ENCODE measurements around the gene SRGAP2B.
"Not testable (repeated sequence)": the region's sequence is repeated elsewhere in the genome, so short reads cannot be mapped to it uniquely, and the experiment has no call there.

Gene SRGAP2B

DNA sequence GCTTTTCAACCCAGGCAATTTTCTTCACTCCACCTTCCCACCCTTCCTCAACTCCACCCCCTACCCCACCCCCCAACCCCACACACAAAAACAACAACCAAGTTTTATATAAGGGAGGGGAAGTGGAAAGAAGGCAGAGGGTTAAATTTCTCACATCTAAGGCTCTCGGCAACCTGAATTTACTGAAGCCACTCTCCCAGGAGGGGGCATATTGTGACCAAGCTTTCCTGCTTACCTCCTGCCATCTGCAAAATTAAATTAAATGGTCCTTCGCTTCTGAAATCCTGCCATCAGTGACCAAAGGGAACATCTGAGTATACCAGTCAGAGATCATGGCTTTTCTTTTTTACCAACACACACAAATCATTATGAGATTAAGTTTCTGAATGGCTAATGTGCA, 72.9 kb downstream of the SRGAP2B start:
- not testable (repeated sequence) for ATAC-seq, DNase-seq, H3K9me3 Mint-ChIP-seq, H3K4me1 Mint-ChIP-seq, H3K27ac Mint-ChIP-seq, H3K27me3 Mint-ChIP-seq, H3K4me3 Mint-ChIP-seq

DNA sequence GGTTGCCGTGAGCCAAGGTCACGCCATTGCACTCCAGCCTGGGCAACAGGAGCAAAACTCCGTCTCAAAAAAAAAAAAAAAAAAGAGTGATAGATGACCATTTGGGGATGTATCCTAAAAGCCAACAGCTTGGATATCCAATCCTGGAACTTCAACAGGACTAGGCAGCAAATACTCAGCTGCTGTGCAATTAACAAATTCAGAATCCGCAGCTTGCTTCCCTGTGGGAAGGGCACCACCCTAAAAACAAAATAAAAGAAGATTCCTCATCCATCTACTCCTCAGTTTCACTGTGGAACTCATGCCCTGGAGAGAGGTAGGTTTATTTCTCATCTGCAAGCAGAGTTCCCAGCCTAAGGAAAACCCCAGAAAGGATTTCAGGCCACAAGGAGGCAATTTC, 73.4 kb downstream of the SRGAP2B start:
- H3K4me3 Mint-ChIP-seq, H3K27me3 Mint-ChIP-seq, H3K9me3 Mint-ChIP-seq, ATAC-seq, H3K4me1 Mint-ChIP-seq, DNase-seq, H3K27ac Mint-ChIP-seq: not testable (repeated sequence)

DNA sequence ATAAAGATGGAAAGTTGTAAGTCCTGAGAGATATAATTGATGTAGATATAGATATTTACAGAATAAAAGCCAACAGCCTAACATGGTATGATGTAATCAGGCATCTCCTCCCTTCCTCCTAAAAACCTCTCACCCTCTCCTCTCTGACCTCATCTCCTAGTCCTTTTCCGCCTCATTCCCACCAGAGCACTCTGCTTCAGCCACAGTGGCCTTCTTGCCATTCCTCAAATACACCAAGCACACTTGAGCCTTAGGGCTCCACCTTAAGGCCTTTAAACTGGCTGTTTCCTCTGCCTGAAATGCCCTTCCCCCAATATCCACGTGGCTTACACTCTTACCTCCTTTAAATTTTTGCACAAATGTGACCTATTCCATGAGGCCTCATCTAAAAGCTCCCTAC, 75.4 kb downstream of the SRGAP2B start:
- H3K27ac Mint-ChIP-seq, H3K4me3 Mint-ChIP-seq: not testable (repeated sequence)

DNA sequence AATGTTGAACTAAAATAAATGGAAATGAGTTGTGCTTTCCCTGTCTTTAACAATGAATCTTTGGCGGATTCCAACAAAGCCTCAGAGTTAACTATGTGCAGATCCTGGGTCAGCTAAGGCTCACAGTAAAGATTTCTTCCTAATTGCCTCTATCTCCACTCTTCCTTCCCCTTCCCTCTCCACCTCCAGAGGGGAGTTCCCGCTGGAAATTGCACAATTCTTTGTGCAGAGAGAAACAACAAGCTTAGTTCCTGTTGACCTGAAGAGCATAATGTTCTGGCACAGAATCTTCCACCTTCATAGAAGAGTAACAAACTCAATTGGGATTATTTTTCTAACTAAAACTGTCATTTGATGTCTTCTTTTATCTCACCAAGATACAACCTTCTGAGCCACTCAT, 77.4 kb downstream of the SRGAP2B start:
- H3K27ac Mint-ChIP-seq, H3K4me1 Mint-ChIP-seq, DNase-seq, ATAC-seq, H3K4me3 Mint-ChIP-seq, H3K27me3 Mint-ChIP-seq, H3K9me3 Mint-ChIP-seq: not testable (repeated sequence)

More for the DNA sequence above, 75.4 kb downstream of the SRGAP2B start:
- not testable (repeated sequence) for H3K4me1 Mint-ChIP-seq, DNase-seq, H3K27me3 Mint-ChIP-seq, H3K9me3 Mint-ChIP-seq, ATAC-seq

DNA sequence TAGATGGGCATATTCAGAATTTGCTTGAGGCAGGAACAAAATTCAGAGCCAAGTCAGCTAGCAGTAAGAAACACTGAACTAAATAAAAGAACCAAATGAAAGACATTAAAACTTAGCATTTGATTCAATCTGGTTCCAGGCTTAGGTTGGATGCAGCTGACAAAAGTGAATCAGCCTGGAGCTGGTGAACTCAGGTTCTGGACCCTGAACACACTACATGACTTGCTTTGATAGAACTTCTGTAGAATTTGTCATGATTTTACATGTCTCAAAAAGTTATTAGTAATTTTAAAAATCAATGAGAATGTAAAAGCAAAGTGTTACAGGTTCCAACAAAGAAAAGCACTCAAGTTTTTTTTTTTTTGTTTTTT, 78.7 kb downstream of the SRGAP2B start:
- not testable (repeated sequence) for H3K4me3 Mint-ChIP-seq, H3K27ac Mint-ChIP-seq

DNA sequence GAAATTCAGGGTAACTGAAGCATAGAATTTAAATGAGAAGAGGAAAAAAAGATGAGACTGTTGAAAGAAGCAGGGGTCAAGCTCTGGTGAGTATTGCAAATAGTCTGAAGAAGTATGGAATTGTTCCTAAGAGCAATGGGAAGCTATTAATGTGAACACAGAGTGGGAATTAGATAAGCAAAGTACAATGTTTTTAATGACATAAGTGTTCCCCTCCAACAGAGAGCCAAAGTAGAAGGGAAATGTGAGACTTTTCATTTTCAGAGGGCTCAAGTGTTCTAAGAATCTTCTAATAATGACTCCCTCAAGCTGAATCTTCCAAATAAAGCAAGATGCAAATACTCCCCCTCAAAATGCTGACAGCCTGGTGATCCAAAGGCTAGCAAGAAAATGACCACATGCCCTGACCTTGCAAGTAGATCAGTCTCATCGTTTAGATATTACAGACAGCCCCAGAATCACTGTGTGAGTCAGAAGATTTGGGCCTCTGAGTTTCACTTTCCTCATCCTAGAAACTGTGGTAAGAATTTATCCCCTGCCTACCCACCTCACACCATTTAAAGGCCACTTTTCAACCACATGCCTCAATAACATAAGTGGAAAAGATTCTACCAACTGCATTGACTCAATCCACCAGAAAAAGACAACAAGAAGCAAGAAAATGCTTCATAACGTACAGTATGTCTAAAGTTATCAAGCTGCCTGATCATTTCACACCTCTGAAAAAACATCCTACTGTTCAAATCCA, 79.2 kb downstream of the SRGAP2B start:
- DNase-seq, H3K9me3 Mint-ChIP-seq, H3K4me1 Mint-ChIP-seq, H3K27me3 Mint-ChIP-seq, H3K27ac Mint-ChIP-seq: not testable (repeated sequence)
- ATAC-seq = peak; percentile 98
- peak overlapping the region in 1 of 2 donors; percentile 22 for H3K4me3 Mint-ChIP-seq

More for the DNA sequence above, 78.7 kb downstream of the SRGAP2B start:
- H3K4me1 Mint-ChIP-seq, DNase-seq, H3K9me3 Mint-ChIP-seq, H3K27me3 Mint-ChIP-seq: not testable (repeated sequence)
- peak; percentile 29 for ATAC-seq

DNA sequence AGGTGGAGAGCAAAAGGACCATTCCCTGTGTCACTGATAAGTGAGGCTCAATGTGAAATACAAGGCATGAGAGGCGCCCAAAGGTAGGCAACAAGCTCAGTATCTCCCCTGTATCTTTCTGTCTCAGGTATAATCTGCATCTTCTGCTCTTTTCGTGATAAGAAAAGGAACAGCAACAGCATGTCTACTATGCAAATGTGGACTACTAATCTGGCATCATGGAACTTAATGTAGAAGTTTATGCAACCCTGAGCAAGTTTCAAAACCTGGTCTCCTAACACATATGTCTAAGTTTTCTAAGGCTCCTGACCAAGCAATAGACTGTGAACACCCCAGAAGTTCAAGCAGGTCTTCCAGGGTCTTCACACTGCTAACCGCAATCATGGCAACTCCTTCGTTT, 81.8 kb downstream of the SRGAP2B start:
- H3K9me3 Mint-ChIP-seq, H3K27ac Mint-ChIP-seq, ATAC-seq, H3K4me3 Mint-ChIP-seq, H3K4me1 Mint-ChIP-seq, H3K27me3 Mint-ChIP-seq, DNase-seq: not testable (repeated sequence)

DNA sequence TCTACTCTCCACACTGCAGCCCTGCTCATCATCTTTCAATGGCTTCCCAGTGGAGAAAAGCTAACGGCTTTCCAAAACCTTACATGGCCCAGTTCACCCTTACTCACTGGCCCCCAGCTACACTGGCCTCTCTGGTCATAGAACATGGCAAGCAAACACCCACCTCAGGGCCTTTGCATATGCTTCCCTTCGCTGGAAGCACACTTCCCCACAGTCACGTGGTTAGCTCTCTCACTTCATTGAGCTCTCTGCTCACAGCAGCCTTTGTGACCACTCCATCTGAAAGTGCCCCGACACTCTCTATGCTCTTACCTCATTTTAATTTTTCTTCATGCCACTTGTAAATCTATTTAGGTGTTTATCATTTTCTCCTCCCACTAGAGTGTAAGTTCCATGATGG, 83.3 kb downstream of the SRGAP2B start:
- H3K27me3 Mint-ChIP-seq, H3K27ac Mint-ChIP-seq, H3K9me3 Mint-ChIP-seq, H3K4me3 Mint-ChIP-seq, DNase-seq, ATAC-seq, H3K4me1 Mint-ChIP-seq: not testable (repeated sequence)

DNA sequence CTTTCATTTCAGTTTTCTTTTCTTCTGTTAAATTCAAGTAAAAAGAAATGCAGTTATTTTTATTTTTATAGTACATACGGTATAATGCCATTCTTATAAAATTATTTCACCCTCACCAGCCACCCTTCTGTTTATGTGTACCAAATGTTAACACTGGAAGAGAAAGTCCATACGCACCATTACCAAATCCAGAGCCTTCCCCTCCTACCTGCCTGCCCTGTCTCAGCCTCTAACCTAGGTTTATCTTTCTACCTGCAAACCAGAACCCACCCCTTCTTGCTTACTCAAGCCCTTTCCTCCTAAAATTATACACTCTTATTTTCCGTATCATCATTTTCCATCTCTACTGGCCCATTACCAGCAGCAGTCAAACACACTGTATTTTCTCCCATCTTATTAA, 84.5 kb downstream of the SRGAP2B start:
- H3K4me1 Mint-ChIP-seq, H3K4me3 Mint-ChIP-seq, H3K27me3 Mint-ChIP-seq, DNase-seq, H3K9me3 Mint-ChIP-seq, H3K27ac Mint-ChIP-seq, ATAC-seq: not testable (repeated sequence)

DNA sequence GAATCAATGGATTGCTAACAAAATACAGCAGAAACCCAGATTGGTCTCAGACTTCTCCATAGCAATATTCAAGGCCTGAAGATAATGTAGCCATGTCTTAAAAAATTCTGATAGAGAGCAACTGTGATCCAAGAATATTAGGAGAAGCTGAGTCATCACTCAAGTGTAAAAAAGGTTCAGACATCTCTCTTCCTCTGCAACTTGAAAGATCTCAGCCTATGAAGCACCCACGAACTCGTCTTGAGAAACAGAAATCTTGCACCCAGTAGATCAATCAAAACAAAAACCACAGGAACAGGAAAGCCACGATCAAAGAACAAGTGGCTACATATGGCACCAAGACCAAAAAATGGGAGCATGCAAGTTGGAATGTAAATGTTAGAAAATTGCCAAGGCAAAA, 85.2 kb downstream of the SRGAP2B start:
- not testable (repeated sequence) for H3K27me3 Mint-ChIP-seq, H3K9me3 Mint-ChIP-seq, DNase-seq, H3K4me1 Mint-ChIP-seq, H3K27ac Mint-ChIP-seq
- ATAC-seq = peak; percentile 58
- H3K4me3 Mint-ChIP-seq = peak overlapping the region in 1 of 2 donors; percentile 56

DNA sequence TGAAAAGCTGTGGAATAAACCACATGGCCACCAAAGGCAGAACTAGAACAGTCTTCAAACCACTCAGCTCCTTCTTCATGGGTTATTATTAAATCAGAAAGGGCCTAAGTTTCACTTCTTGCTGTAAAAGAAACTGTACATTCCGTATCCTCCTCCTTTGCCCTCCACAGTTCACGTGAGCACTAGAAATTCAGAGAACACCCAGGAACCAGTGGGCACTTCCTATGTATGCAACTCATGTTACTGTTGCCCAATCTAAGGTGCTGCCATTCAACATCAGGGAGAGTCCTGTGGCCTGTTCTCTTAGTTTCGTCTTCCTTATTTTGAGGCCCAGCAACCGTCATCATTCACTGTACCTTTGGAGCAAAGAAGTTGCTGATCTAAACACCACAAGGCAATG, 86.7 kb downstream of the SRGAP2B start:
- H3K27ac Mint-ChIP-seq, H3K4me3 Mint-ChIP-seq, H3K9me3 Mint-ChIP-seq, H3K4me1 Mint-ChIP-seq, H3K27me3 Mint-ChIP-seq, DNase-seq: not testable (repeated sequence)
- ATAC-seq = peak; percentile 78

DNA sequence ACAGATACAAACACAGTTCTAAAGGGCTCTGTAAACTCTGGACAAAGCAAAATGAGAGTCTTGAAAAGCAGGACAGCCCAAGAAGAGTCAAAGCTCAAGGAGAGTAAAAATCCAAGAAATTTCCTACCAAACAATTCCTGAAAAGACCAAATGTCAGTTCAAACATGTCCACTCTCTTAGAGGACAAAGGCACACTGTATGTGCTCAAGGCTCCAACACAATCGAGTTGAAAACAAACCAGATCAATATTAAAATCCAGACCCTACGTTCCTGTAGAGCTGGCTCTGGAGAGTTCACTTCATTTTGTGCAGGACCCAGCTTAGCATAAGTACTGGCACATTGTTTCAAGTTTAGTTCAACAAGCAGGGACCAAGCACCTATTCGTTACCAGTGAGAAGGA, 90.0 kb downstream of the SRGAP2B start:
- H3K4me1 Mint-ChIP-seq, H3K27me3 Mint-ChIP-seq, DNase-seq, H3K27ac Mint-ChIP-seq, H3K9me3 Mint-ChIP-seq, H3K4me3 Mint-ChIP-seq, ATAC-seq: not testable (repeated sequence)

DNA sequence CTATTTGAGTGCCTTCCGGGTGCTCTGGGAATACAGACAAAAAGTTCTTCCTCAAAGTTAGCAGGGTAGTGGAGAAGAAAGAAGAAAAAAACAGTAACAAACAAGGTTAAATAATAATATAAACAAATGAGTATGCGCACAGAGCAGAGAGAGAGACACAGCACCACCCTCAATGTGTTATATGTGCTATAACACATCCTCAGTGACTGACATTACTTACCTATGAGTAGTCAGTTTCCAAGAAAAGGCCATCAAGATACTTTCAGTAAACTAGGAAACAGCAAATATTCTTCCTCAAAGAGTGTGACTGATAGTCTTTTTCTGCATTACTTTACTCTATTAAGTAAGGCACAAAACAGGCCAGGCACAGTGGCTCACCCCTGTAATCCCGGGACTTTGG, 93.7 kb downstream of the SRGAP2B start:
- H3K27ac Mint-ChIP-seq, ATAC-seq, H3K4me1 Mint-ChIP-seq, DNase-seq, H3K9me3 Mint-ChIP-seq, H3K4me3 Mint-ChIP-seq, H3K27me3 Mint-ChIP-seq: not testable (repeated sequence)

DNA sequence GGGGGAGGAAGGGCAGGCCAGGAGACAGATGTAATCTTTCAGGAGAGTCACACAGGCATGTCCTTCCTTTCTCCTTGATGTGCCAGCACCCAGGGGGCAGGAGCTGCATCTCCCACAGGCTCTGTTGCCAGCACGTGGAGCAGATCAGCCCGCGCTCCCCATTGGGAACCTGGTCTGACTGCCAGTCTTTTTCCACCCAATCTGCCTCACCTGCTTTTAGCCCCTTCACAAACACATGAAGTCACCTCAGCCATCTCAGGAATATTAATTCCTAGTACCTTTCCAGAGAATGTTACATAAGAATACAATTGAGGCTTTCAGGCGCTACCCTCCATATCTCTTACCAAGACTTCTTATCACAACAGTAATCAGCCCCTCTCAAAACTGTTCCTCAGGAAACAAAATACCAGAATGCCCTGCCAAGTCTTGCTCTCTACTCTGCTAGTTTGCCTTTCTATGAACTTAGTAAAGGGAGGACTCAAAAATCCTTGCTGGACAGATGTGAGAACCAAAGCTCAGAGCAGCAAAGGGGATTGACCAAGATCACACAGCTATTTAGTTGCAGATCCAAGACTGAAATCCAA, 94.3 kb downstream of the SRGAP2B start:
- ATAC-seq, H3K4me1 Mint-ChIP-seq, H3K9me3 Mint-ChIP-seq, H3K4me3 Mint-ChIP-seq, H3K27me3 Mint-ChIP-seq, DNase-seq, H3K27ac Mint-ChIP-seq: not testable (repeated sequence)

DNA sequence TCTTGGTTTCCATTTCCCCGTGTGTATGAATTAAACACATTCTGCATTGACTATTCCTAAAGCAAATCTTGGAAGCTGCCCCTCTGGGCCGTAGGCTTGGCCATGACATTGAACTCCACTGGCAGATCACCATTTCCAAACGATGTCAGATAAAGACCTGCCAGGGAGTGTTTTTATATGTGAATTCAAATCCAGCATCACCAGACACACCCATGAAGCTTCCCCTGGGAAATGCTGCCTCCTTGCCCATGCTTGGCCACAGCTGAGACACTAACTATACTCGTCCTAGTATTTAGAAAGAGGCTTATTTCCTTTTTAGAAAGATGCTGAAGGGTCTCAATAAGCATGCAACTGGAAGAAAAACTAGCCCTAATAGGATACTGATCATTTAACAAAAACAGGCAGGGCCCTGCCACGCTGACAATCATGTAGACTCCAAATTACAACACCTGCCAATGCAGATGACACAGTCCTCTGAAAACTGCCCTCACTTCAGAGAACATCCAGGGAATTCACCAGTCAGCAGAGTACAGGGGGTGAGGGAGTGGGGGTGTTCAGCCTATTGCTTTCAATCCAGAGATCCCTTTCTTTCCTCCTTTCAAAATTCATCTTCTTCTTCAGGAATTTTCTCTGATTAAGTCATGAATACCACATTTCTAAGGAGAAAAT, 94.9 kb downstream of the SRGAP2B start:
- H3K4me1 Mint-ChIP-seq, H3K27ac Mint-ChIP-seq, H3K9me3 Mint-ChIP-seq, H3K4me3 Mint-ChIP-seq, DNase-seq, H3K27me3 Mint-ChIP-seq, ATAC-seq: not testable (repeated sequence)

DNA sequence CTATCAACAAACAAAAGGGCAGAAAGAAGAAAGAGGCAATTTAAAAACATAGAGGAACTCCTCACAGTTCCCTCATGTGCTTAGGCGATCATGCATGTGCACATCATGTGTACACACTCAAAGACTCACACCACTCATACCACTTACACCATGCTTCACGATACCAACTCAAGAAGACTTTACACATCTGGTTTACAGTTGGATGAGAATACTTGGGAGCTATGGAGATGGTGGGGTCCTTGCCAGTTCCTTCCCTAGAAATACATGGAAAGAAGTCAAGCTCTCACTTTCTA, 96.2 kb downstream of the SRGAP2B start:
- not testable (repeated sequence) for H3K27ac Mint-ChIP-seq, H3K4me1 Mint-ChIP-seq, H3K27me3 Mint-ChIP-seq, DNase-seq, H3K9me3 Mint-ChIP-seq, H3K4me3 Mint-ChIP-seq, ATAC-seq
